A549 (cell line): Measurements from ENCODE around the gene SMCR8. TPM values are rescaled to one million over a fixed set of nuclear protein-coding genes. Genes with fewer than 3 reads are reported as not detected.
A peak's percentile ranks its signal among the peaks of the same experiment; 100 is the strongest.

Source experiments
- ATAC-seq, 2 experiments: fragments of 200-7000 bp in 1 of 2; fragments of >200 bp in 1 of 2; cut with Nextera tagmentation in 1 of 2; cut with Tn5 transposase in 1 of 2; 3 replicates each; pipeline versions ENCODE4 v1.8.0 to v1.9.1; 2018 to 2020; ENCODE audit warnings: mild to moderate bottlenecking in 1 of 2, moderate library complexity in 1 of 2
- CTCF ChIA-PET: fragments of 300-600 bp; sonication (Branson Sonifier 250); formaldehyde crosslinking; extraction: SDS; loops from one replicate; lab custom pipeline; 2021; ENCODE audit warnings: antibody characterized with exemption, inconsistent platforms; lab: Yijun Ruan, JAX
- POLR2A ChIA-PET: fragments of 350-600 bp; formaldehyde crosslinking; extraction: SDS; loops from one replicate; lab custom pipeline; 2021; ENCODE audit warnings: antibody characterized with exemption, inconsistent platforms; lab: Yijun Ruan, JAX
- DNase-seq, 2 experiments: peaks; one replicate each; pipeline versions ENCODE4 v3.0.0 to v3.0.0-alpha.2; 2011 to 2016; ENCODE audit warnings: low read depth in 1 of 2, low spot score in 1 of 2
- FAIRE-seq: peaks from 2 replicates; lab custom pipeline; 2011; peaks lifted over from hg19 to GRCh38; lab: Jason Lieb, UNC
- H3K27ac ChIP-seq, 2 experiments: fragments of >200 bp; sonication (Bioruptor Twin); formaldehyde crosslinking; 3 replicates each; pipeline ENCODE4 v1.5.1; 2016 to 2017
- H3K4me1 ChIP-seq: fragments of >200 bp; sonication (Bioruptor Twin); formaldehyde crosslinking; 3 replicates; pipeline ENCODE4 v1.6.1; 2016
- H3K4me2 ChIP-seq: fragments of >200 bp; sonication (Bioruptor Twin); formaldehyde crosslinking; 3 replicates; pipeline ENCODE4 v1.6.1; 2016
- H3K4me3 ChIP-seq: fragments of >200 bp; sonication (Bioruptor Twin); formaldehyde crosslinking; 3 replicates; pipeline ENCODE4 v1.5.1; 2016
- H3K9me3 ChIP-seq: fragments of >200 bp; sonication (Bioruptor Twin); formaldehyde crosslinking; 3 replicates; pipeline ENCODE4 v1.6.1; 2016
- ATOH8 ChIP-seq: fragments of 250-450 bp; sonication (Bioruptor Pico); IDR thresholded peaks from 2 replicates; pipeline ENCODE4 v1.5.0; 2020; ENCODE audit warnings: low read depth, mild to moderate bottlenecking, moderate library complexity
- CBX8 ChIP-seq: fragments of 200-600 bp; sonication (generic); IDR thresholded peaks from 2 replicates; pipeline ENCODE4 v1.6.1; 2016
- EHF ChIP-seq: fragments of 250-450 bp; sonication (Bioruptor Pico); IDR thresholded peaks from 2 replicates; pipeline ENCODE4 v1.5.0; 2020; ENCODE audit warnings: mild to moderate bottlenecking
- EP300 ChIP-seq, 2 experiments: fragments of >200 bp; sonication (Bioruptor Twin); formaldehyde crosslinking; IDR thresholded peaks; 2 replicates in 1 of 2; 3 replicates in 1 of 2; pipeline ENCODE4 v1.6.1; 2016 to 2017
- FOXS1 ChIP-seq: fragments of 250-450 bp; sonication (Bioruptor Pico); IDR thresholded peaks from 2 replicates; pipeline ENCODE4 v1.5.0; 2020; ENCODE audit warnings: mild to moderate bottlenecking, moderate library complexity
- HOXA7 ChIP-seq: fragments of 250-450 bp; sonication (Bioruptor Pico); IDR thresholded peaks from 2 replicates; pipeline ENCODE4 v1.5.0; 2020; ENCODE audit warnings: mild to moderate bottlenecking, moderate library complexity
- HOXB13 ChIP-seq: fragments of 250-450 bp; sonication (Bioruptor Pico); IDR thresholded peaks from 2 replicates; pipeline ENCODE4 v1.5.0; 2020; ENCODE audit warnings: low read depth, mild to moderate bottlenecking, moderate library complexity
- MAFK ChIP-seq: fragments of 450-650 bp; IDR thresholded peaks from 2 replicates; pipeline ENCODE4 v1.6.1; 2014; ENCODE audit not compliant: partially characterized antibody
- MYC ChIP-seq: IDR thresholded peaks from 2 replicates; pipeline ENCODE4 v1.6.1; 2012; ENCODE audit warnings: mild to moderate bottlenecking, inconsistent platforms, low read length, improper control_type of control experiment, borderline replicate concordance
- NPAS2 ChIP-seq: fragments of 250-450 bp; sonication (Bioruptor Pico); IDR thresholded peaks from 2 replicates; pipeline ENCODE4 v1.8.0; 2022; ENCODE audit warnings: mild to moderate bottlenecking, moderate library complexity, borderline replicate concordance
- PHF8 ChIP-seq: fragments of 200-600 bp; sonication (generic); IDR thresholded peaks from 2 replicates; pipeline ENCODE4 v1.6.1; 2016; ENCODE audit warnings: low read depth, mild to moderate bottlenecking, antibody characterized with exemption, moderate library complexity, borderline replicate concordance
- RAD21 ChIP-seq, 2 experiments: fragments of >200 bp in 1 of 2; sonication (Bioruptor Twin) in 1 of 2; formaldehyde crosslinking in 1 of 2; IDR thresholded peaks in 1 of 2; conservative IDR thresholded peaks in 1 of 2; 2 replicates in 1 of 2; 3 replicates in 1 of 2; pipeline ENCODE4 v1.6.1; 2012 to 2018; ENCODE audit warnings: inconsistent platforms in 1 of 2
- REST ChIP-seq: fragments of 200-600 bp; sonication (generic); IDR thresholded peaks from 2 replicates; pipeline ENCODE4 v1.6.1; 2016; ENCODE audit warnings: antibody characterized with exemption, mild to moderate bottlenecking, moderate library complexity
- RNF2 ChIP-seq: fragments of 200-600 bp; sonication (generic); IDR thresholded peaks from 2 replicates; pipeline ENCODE4 v1.6.1; 2016; ENCODE audit warnings: low read depth, mild to moderate bottlenecking, antibody characterized with exemption, moderate library complexity, borderline replicate concordance
- SMC3 ChIP-seq: fragments of >200 bp; sonication (Bioruptor Twin); formaldehyde crosslinking; IDR thresholded peaks from 3 replicates; pipeline ENCODE4 v1.6.1; 2018; ENCODE audit warnings: inconsistent platforms
- TP53 ChIP-seq: fragments of 250-450 bp; sonication (Bioruptor Pico); IDR thresholded peaks from 2 replicates; pipeline ENCODE4 v1.5.0; 2021; ENCODE audit warnings: mild to moderate bottlenecking, moderate library complexity
- ZC3H11A ChIP-seq: fragments of 450-650 bp; IDR thresholded peaks from 2 replicates; pipeline ENCODE4 v1.6.1; 2014; ENCODE audit warnings: antibody characterized with exemption, mild to moderate bottlenecking
- WGBS: methylation state at CpG from one replicate; pipeline ENCODE4 v1.1.6; 2017; ENCODE audit errors: missing lambda C conversion rate; 5-methylcytosine and 5-hydroxymethylcytosine counted together
- polyA plus RNA-seq, 4 experiments: library from polyadenylated mRNA; depleted of rRNA in 3 of 4; stranded (reverse); fragments of >200 nt; fragmentation: RNase III in 1 of 4; extraction: RNeasy Plus Mini Kit Qiagen cat#74134 plus additional on column Dnase treatment in 1 of 4; gene quantifications; 2 replicates in 3 of 4; 3 replicates in 1 of 4; pipeline ENCODE4 v1.2.3, GENCODE V29; 2011 to 2017
- TF ChIP-seq, protein P1 (sequence below): fragments of >200 bp; sonication (Bioruptor Twin); formaldehyde crosslinking; IDR thresholded peaks from 3 replicates; pipeline ENCODE4 v1.5.1; 2016
- TF ChIP-seq, protein P2 (sequence below): fragments of 450-650 bp; IDR thresholded peaks from 2 replicates; pipeline ENCODE4 v1.6.1; 2014; ENCODE audit warnings: antibody characterized with exemption
- TF ChIP-seq, protein P3 (sequence below): IDR thresholded peaks from 2 replicates; pipeline ENCODE4 v1.6.1; 2012

Gene SMCR8
- polyA plus RNA-seq, 2 of the 4 experiments (the other 2 are of a cell fraction), result 12.3 to 15.8 TPM

- POLR2A ChIA-PET, result interaction anchor here (0.6 kb wide), 1 partner anchor 10 kb away, joined by 7 read pairs; no protein-coding TSS in a partner anchor
- ATAC-seq, result peak; percentile 42 to 48
- WGBS, result 78% methylated on average over 12 of the region's 13 CpGs
- no peak overlapping the region for H3K27ac ChIP-seq
- H3K4me1 ChIP-seq, result peaks cover 28% of the 10 kb centered on the region; the same call in 2 of the 3 replicates
- TF ChIP-seq ZC3H11A (no peak), CBX8 (no peak), MYC (no peak), RNF2 (no peak), HOXB13 (no peak), MAFK (peak; percentile 17), REST (no peak), RAD21 (conservative IDR thresholded peaks at IDR 0.05 in 1 of 2, IDR thresholded peaks at IDR 0.05 in 1 of 2) (peak; percentile 63 to 66), HOXA7 (CRISPR knock-in tag) (no peak), NPAS2 (no peak), TP53 (CRISPR knock-in tag) (no peak), EHF (CRISPR knock-in tag) (no peak), SMC3 (peak; percentile 53; the same call in 2 of the 3 replicates)
- TF ChIP-seq, protein P1, sequence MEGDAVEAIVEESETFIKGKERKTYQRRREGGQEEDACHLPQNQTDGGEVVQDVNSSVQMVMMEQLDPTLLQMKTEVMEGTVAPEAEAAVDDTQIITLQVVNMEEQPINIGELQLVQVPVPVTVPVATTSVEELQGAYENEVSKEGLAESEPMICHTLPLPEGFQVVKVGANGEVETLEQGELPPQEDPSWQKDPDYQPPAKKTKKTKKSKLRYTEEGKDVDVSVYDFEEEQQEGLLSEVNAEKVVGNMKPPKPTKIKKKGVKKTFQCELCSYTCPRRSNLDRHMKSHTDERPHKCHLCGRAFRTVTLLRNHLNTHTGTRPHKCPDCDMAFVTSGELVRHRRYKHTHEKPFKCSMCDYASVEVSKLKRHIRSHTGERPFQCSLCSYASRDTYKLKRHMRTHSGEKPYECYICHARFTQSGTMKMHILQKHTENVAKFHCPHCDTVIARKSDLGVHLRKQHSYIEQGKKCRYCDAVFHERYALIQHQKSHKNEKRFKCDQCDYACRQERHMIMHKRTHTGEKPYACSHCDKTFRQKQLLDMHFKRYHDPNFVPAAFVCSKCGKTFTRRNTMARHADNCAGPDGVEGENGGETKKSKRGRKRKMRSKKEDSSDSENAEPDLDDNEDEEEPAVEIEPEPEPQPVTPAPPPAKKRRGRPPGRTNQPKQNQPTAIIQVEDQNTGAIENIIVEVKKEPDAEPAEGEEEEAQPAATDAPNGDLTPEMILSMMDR, result peak; percentile 41; the same call in 2 of the 3 replicates
- TF ChIP-seq, protein P2, sequence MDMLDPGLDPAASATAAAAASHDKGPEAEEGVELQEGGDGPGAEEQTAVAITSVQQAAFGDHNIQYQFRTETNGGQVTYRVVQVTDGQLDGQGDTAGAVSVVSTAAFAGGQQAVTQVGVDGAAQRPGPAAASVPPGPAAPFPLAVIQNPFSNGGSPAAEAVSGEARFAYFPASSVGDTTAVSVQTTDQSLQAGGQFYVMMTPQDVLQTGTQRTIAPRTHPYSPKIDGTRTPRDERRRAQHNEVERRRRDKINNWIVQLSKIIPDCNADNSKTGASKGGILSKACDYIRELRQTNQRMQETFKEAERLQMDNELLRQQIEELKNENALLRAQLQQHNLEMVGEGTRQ, result no peak
- TF ChIP-seq, all 56 proteins: peak for 4
- Histone ChIP-seq H3K9me3 (no peaks in the 10 kb centered on the region), H3K4me2 (no peak overlapping the region; the same call in 2 of the 3 replicates), H3K4me3 (no peak overlapping the region)
- CTCF ChIA-PET, result interaction anchor here (0.7 to 3.3 kb wide), 13 partner anchors 9 to 102 kb away, joined by 3 to 16 read pairs (median 4); partner anchors contain the start of gene EVPLL
- DNase-seq (peak; percentile 37 to 63), FAIRE-seq (peak; percentile 67)
Measured at GRCh38 chr17:18319604-18320256, 4.6 kb downstream of the SMCR8 start.

DNA sequence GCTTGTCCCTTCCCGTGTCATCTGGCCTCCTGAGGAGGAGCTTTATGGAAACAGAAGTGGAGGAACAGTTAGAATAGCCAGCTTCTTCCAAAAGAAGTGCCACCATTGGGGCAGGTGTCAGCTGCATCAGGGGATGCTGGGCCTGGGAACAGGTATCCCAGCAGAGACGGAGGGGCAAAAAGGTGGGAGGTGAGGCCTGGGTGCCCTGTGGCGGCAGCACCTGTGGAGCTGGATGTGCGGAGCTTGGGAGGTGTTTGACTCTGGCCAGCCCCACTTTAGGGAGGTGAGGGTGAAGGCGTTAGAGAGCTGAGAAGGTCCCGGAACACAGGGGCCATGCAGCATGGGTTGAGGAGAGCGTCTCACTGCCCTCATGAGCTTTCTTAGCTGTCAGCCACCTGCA is 5.2 kb downstream of the SMCR8 start:
- FAIRE-seq, result no peak
- no peak overlapping the region for H3K4me2 ChIP-seq
- CTCF ChIA-PET, result interaction anchor here (0.7 to 3.3 kb wide), 11 partner anchors 9 to 103 kb away, joined by 3 to 16 read pairs (median 4); partner anchors contain the start of gene EVPLL

More for the DNA sequence above, 5.2 kb downstream of the SMCR8 start:
- DNase-seq, result no peak
- TF ChIP-seq, protein P3, sequence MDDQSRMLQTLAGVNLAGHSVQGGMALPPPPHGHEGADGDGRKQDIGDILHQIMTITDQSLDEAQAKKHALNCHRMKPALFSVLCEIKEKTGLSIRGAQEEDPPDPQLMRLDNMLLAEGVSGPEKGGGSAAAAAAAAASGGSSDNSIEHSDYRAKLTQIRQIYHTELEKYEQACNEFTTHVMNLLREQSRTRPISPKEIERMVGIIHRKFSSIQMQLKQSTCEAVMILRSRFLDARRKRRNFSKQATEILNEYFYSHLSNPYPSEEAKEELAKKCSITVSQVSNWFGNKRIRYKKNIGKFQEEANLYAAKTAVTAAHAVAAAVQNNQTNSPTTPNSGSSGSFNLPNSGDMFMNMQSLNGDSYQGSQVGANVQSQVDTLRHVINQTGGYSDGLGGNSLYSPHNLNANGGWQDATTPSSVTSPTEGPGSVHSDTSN, result no peak
- TF ChIP-seq, protein P2, result no peak
- TF ChIP-seq EP300 (IDR thresholded peaks at IDR 0.05) (no peak), TP53 (CRISPR knock-in tag) (no peak), SMC3 (no peak), NPAS2 (no peak), FOXS1 (CRISPR knock-in tag) (no peak), PHF8 (no peak), HOXB13 (no peak), RAD21 (conservative IDR thresholded peaks at IDR 0.05 in 1 of 2, IDR thresholded peaks at IDR 0.05 in 1 of 2) (no peak), HOXA7 (CRISPR knock-in tag) (no peak), ATOH8 (CRISPR knock-in tag) (no peak)
- TF ChIP-seq, all 56 proteins: peak for 0
- no peaks in the 10 kb centered on the region for H3K9me3 ChIP-seq
- whole genome bisulfite sequencing, result 88% methylated on average over 7 of the region's 7 CpGs
- POLR2A ChIA-PET, result interaction anchor here (0.9 kb wide), 1 partner anchor 43 kb away, joined by 4 read pairs; the partner anchor contains the start of gene SHMT1
- no peak overlapping the region for H3K4me3 ChIP-seq
- ATAC-seq, result no peak
- H3K27ac ChIP-seq, result no peak overlapping the region
- H3K4me1 ChIP-seq, result peaks cover 28% of the 10 kb centered on the region; the same call in 2 of the 3 replicates
